Measurements from ENCODE around the gene HOGA1.

Gene HOGA1

DNA sequence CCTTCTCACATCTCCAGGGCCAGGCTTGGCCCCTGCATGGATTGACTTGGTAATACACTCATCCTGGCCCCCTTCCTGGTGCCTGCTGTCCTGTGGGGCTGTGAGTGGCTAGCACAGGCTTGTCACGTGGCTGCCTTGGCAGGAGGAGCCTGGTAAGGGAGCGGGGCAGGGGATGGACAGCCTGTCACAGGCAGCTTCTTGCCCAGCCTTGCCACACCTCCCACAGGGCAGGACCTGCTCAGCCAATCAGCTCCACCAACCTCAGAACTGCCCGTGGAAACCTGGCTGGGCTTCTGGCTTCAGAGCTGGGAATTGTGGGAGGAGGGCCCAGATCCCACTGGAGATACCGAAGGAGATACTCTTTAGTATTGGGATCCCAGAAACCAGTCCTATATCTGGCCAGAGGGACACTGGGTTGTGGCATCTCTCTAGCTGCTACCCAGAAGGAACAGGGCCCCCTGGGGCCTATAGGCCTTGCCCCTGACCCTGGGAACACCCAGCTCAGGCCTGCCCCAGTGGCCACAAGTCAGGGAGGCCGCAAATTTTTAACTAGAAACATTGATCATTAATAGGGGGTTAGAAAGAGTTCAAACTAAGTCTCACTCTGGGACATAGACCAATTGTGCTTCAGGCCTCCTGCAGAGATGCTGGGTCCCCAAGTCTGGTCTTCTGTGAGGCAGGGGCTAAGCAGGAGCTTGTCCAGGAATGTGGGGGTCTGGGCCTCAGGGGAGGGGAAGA lies at the start of gene HOGA1:
Gene HOGA1, plus strand, starts transcription at position 330 of the 738 bp plus-strand sequence. Its CDS starts 315 bp downstream, at position 645.
- Histone ChIP-seq H3K9ac (ENCODE audit: low read depth in 1 of 2, low read length in 2 of 2) (no peak within 1 kb of the TSS), H3K4me3 (ENCODE audit: low read length in 2 of 2) (no peak within 1 kb of the TSS), H3K27ac (ENCODE audit: low read depth in 2 of 2, low read length in 2 of 2) (no peak within 1 kb of the TSS), H3K4me1 (ENCODE audit: control insufficient read depth in 2 of 2, insufficient read depth in 2 of 2, low read length in 2 of 2) (no peaks in the 10 kb centered on the region), H3K36me3 (ENCODE audit: control insufficient read depth in 2 of 2, insufficient read depth in 2 of 2, low read length in 2 of 2) (no peaks in the 10 kb centered on the region), H3K9me3 (ENCODE audit: control insufficient read depth in 2 of 2, low read length in 2 of 2) (no peaks in the 10 kb centered on the region), H3K27me3 (ENCODE audit: control insufficient read depth in 2 of 2, insufficient read depth in 2 of 2, low read length in 2 of 2) (no peaks in the 10 kb centered on the region)

DNA sequence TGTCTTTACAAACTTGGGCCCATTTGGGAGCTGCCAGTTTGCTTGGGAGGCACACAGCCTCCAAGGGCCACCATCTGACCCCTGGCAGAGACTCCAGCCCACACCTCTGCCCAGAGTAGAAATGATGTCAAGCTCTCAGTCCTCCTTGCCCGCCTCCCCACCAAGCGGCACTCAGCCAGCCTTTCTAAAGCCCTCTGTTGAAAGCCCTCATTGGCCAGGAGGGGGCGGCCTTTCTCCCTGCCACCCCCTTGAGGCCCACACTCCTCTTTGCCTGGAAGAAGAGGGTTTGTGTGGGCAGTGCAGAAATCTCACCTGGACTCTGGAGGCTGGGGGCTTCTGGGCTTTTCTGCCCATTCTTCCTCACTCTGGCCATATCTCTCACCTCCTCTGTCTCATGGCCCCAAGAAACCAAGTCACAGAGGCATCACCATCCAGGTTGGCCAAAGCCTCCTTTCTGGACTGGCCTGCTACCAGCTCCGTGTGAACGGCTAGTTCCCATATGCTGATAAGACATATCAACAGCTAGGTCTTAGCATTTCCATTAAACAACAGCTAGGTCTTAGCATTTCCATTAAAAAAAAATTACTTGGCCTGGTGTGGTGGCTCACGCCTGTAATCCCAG lies 49.3 kb upstream of the HOGA1 start:
- Histone ChIP-seq H3K36me3 (ENCODE audit: control insufficient read depth in 2 of 2, insufficient read depth in 2 of 2, low read length in 2 of 2) (no peaks in the 10 kb centered on the region), H3K4me1 (ENCODE audit: control insufficient read depth in 2 of 2, insufficient read depth in 2 of 2, low read length in 2 of 2) (no peaks in the 10 kb centered on the region), H3K4me3 (ENCODE audit: low read length in 2 of 2) (no peak overlapping the region), H3K9me3 (ENCODE audit: control insufficient read depth in 2 of 2, low read length in 2 of 2) (no peaks in the 10 kb centered on the region), H3K27ac (ENCODE audit: low read depth in 2 of 2, low read length in 2 of 2) (no peak overlapping the region), H3K27me3 (ENCODE audit: control insufficient read depth in 2 of 2, insufficient read depth in 2 of 2, low read length in 2 of 2) (no peaks in the 10 kb centered on the region), H3K9ac (ENCODE audit: low read depth in 1 of 2, low read length in 2 of 2) (no peak overlapping the region)

GRCh38 chr10:97537186-97537869 lies 46.9 kb upstream of the HOGA1 start:
- no peak overlapping the region for H3K27ac ChIP-seq (ENCODE audit: low read depth in 2 of 2, low read length in 2 of 2)
- H3K9me3 ChIP-seq (ENCODE audit: control insufficient read depth in 2 of 2, low read length in 2 of 2) = no peaks in the 10 kb centered on the region
- H3K27me3 ChIP-seq (ENCODE audit: control insufficient read depth in 2 of 2, insufficient read depth in 2 of 2, low read length in 2 of 2) = no peaks in the 10 kb centered on the region
- no peaks in the 10 kb centered on the region for H3K36me3 ChIP-seq (ENCODE audit: control insufficient read depth in 2 of 2, insufficient read depth in 2 of 2, low read length in 2 of 2)
- no peak overlapping the region for H3K4me3 ChIP-seq (ENCODE audit: low read length in 2 of 2)
- no peak overlapping the region for H3K9ac ChIP-seq (ENCODE audit: low read depth in 1 of 2, low read length in 2 of 2)
- no peaks in the 10 kb centered on the region for H3K4me1 ChIP-seq (ENCODE audit: control insufficient read depth in 2 of 2, insufficient read depth in 2 of 2, low read length in 2 of 2)

DNA sequence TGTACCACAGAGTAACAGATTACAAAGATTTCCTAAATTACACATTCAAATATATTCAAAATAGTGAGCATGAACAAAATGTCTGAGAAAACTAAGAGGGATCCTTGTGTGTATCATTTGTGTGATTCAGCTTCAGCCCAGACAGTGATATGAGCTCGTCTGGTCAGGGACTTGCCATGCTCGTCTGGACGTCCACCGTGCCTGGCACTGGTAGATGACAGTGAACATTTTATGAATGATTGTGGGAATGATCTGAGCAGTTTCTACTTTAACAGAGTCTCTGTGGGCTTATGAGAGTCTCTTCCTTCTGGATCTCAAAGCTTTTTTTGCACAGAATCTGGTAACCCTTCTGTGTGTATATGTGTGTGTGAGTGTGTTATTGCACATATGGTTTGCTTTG lies 45.8 kb upstream of the HOGA1 start:
- H3K36me3 ChIP-seq (ENCODE audit: control insufficient read depth in 2 of 2, insufficient read depth in 2 of 2, low read length in 2 of 2) = no peaks in the 10 kb centered on the region
- H3K4me3 ChIP-seq (ENCODE audit: low read length in 2 of 2) = no peak overlapping the region
- H3K27me3 ChIP-seq (ENCODE audit: control insufficient read depth in 2 of 2, insufficient read depth in 2 of 2, low read length in 2 of 2) = no peaks in the 10 kb centered on the region
- H3K4me1 ChIP-seq (ENCODE audit: control insufficient read depth in 2 of 2, insufficient read depth in 2 of 2, low read length in 2 of 2) = peaks cover 5 to 6% of the 10 kb centered on the region in 2 donors
- no peak overlapping the region for H3K9ac ChIP-seq (ENCODE audit: low read depth in 1 of 2, low read length in 2 of 2)
- no peaks in the 10 kb centered on the region for H3K9me3 ChIP-seq (ENCODE audit: control insufficient read depth in 2 of 2, low read length in 2 of 2)
- no peak overlapping the region for H3K27ac ChIP-seq (ENCODE audit: low read depth in 2 of 2, low read length in 2 of 2)

DNA sequence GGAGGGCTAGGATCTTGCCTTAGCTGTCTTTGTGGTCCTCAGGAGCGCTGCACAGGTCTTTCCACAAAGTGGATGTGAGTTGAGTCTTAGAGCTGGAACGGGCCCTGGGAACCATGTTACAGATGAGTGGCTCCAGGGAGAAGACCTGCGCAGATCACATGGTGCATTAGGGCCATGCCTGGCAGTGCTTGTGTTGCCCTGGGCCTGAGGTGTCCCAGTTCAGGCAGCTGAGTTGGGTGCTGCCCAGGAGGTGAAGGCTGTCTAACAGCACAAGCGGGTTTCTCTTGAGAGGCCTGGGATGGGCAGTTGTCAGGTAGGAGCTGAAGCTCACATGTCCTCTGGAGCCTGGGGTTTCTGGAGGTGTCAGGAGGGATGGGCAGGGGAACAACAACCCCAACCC lies 45.4 kb upstream of the HOGA1 start:
- Histone ChIP-seq H3K36me3 (ENCODE audit: control insufficient read depth in 2 of 2, insufficient read depth in 2 of 2, low read length in 2 of 2) (no peaks in the 10 kb centered on the region), H3K27me3 (ENCODE audit: control insufficient read depth in 2 of 2, insufficient read depth in 2 of 2, low read length in 2 of 2) (no peaks in the 10 kb centered on the region), H3K9ac (ENCODE audit: low read depth in 1 of 2, low read length in 2 of 2) (no peak overlapping the region), H3K9me3 (ENCODE audit: control insufficient read depth in 2 of 2, low read length in 2 of 2) (no peaks in the 10 kb centered on the region), H3K4me1 (ENCODE audit: control insufficient read depth in 2 of 2, insufficient read depth in 2 of 2, low read length in 2 of 2) (peaks cover 5 to 6% of the 10 kb centered on the region in 2 donors), H3K4me3 (ENCODE audit: low read length in 2 of 2) (no peak overlapping the region), H3K27ac (ENCODE audit: low read depth in 2 of 2, low read length in 2 of 2) (no peak overlapping the region)

- H3K9ac ChIP-seq (ENCODE audit: low read depth in 1 of 2, low read length in 2 of 2) = no peak overlapping the region
- H3K36me3 ChIP-seq (ENCODE audit: control insufficient read depth in 2 of 2, insufficient read depth in 2 of 2, low read length in 2 of 2) = no peaks in the 10 kb centered on the region
- no peaks in the 10 kb centered on the region for H3K9me3 ChIP-seq (ENCODE audit: control insufficient read depth in 2 of 2, low read length in 2 of 2)
- no peak overlapping the region for H3K27ac ChIP-seq (ENCODE audit: low read depth in 2 of 2, low read length in 2 of 2)
- H3K4me1 ChIP-seq (ENCODE audit: control insufficient read depth in 2 of 2, insufficient read depth in 2 of 2, low read length in 2 of 2) = peaks cover 5 to 6% of the 10 kb centered on the region in 2 donors
- H3K27me3 ChIP-seq (ENCODE audit: control insufficient read depth in 2 of 2, insufficient read depth in 2 of 2, low read length in 2 of 2) = no peaks in the 10 kb centered on the region
- no peak overlapping the region for H3K4me3 ChIP-seq (ENCODE audit: low read length in 2 of 2)
These were observed 44.5 kb upstream of the HOGA1 start for GRCh38 chr10:97539523-97540200.

DNA sequence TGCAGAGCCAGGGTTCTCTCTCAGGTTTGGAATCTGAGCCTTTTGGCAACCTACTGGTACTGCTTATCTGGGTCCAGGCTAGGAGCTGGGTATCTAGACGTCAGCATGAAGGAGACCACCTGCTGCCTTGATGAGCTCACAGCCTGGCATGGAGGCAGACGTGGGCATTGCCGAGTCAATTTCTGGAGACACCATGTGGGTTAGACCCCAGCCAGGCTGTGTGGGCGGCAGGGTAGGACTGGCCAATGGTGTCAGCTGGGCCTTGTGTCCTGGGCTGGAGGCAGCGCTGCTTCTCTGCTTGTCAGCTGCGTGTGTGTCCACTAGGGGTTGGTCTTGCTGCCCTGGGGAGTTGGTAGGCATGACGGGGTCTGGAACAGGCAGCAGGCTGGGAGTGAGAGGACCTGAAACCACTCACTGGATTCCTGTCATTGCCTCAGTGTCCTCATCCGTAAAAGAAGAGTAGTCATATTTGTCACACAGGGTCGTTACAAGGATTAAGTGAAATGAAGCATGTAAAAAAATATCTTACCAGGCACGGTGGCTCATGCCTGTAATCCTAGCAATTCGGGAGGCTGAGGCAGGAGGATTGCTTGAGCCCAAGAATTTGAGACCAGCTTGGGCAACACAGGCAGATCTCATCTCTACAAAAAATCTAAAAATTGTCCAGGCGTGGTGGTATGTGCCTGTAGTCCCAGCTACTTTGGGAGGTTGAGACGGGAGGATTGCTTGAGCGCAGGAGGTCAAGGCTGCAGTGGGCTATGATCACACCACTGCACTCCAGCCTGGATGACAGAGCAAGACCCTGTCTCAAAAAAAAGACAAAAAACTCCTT lies 43.3 kb upstream of the HOGA1 start:
- H3K9ac ChIP-seq (ENCODE audit: low read depth in 1 of 2, low read length in 2 of 2) = no peak overlapping the region
- no peak overlapping the region for H3K4me3 ChIP-seq (ENCODE audit: low read length in 2 of 2)
- H3K27me3 ChIP-seq (ENCODE audit: control insufficient read depth in 2 of 2, insufficient read depth in 2 of 2, low read length in 2 of 2) = no peaks in the 10 kb centered on the region
- no peaks in the 10 kb centered on the region for H3K36me3 ChIP-seq (ENCODE audit: control insufficient read depth in 2 of 2, insufficient read depth in 2 of 2, low read length in 2 of 2)
- peaks cover 5 to 6% of the 10 kb centered on the region in 2 donors for H3K4me1 ChIP-seq (ENCODE audit: control insufficient read depth in 2 of 2, insufficient read depth in 2 of 2, low read length in 2 of 2)
- no peak overlapping the region for H3K27ac ChIP-seq (ENCODE audit: low read depth in 2 of 2, low read length in 2 of 2)
- no peaks in the 10 kb centered on the region for H3K9me3 ChIP-seq (ENCODE audit: control insufficient read depth in 2 of 2, low read length in 2 of 2)

DNA sequence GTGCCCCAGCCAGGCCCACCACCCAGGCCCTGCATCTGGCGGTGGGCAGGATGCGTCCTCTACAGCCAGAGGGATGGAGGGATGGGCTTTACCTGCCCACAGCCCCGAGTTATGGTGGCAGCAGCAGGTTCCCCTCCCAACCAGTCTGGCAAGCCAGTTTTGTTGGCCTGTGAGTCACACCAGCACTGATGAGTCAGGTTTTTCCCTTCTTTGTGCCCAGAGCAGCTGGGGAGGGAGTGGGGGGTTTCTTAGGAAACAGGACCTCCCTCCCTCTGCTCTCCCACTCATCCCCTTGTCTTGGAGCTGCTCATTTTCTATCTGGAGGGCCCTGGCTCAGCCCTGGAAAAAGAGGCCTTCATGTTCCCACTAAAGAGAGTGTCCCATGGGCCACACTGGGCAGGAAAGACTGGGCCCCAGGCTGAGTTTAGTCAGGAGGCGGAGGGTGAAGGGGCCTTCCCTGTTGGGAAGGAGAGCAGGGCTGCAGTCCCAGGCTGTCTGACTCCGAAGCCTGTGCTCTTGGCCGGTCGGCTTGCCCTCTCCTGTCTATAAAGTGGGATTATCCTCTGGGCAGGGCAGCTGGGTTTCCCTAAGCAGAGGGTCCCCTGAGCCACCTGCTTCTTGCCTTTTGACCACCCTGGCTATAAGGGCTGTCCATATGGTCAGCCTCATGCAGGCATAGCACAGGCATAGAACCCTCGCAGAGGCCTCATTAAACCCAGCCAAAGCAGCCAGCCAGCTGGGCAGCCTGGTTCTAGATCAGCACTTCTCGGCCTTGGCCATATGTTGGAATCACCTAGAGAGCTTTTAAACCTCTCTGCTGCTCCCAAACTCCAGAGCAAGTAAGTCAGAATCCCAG lies 41.8 kb upstream of the HOGA1 start:
- peaks cover 5 to 6% of the 10 kb centered on the region in 2 donors for H3K4me1 ChIP-seq (ENCODE audit: control insufficient read depth in 2 of 2, insufficient read depth in 2 of 2, low read length in 2 of 2)
- no peak overlapping the region for H3K4me3 ChIP-seq (ENCODE audit: low read length in 2 of 2)
- no peak overlapping the region for H3K9ac ChIP-seq (ENCODE audit: low read depth in 1 of 2, low read length in 2 of 2)

DNA sequence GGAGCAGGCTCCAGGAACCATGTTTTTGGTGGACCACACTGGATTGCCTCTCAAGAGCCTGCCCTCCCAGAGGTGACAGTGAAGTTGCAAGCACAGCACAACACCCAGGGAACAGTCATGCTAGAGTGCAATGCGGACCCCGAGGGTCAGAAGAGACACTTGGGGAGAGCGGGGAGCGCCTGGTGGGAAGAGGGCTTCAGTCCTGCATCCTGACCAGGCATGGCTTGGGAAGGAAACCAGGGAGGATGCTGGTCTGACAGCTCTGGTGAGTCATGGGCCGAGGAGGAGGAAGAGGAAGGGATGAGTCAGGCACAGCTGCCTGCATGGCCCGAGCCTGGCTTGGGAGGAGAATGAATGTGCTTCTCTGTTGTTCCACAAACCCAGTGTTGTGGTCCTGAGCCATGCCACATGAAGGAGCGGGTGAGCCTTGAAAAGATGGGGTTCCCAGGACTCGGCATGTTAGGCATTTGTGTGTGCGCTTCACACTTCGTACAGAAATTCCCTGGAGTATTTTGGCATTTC lies 41.1 kb upstream of the HOGA1 start:
- Histone ChIP-seq H3K9me3 (ENCODE audit: control insufficient read depth in 2 of 2, low read length in 2 of 2) (no peaks in the 10 kb centered on the region), H3K4me1 (ENCODE audit: control insufficient read depth in 2 of 2, insufficient read depth in 2 of 2, low read length in 2 of 2) (peaks cover 5 to 6% of the 10 kb centered on the region in 2 donors)

More for the DNA sequence above, 41.8 kb upstream of the HOGA1 start:
- Histone ChIP-seq H3K36me3 (ENCODE audit: control insufficient read depth in 2 of 2, insufficient read depth in 2 of 2, low read length in 2 of 2) (no peaks in the 10 kb centered on the region), H3K27ac (ENCODE audit: low read depth in 2 of 2, low read length in 2 of 2) (peak overlapping the region; percentile 56 to 67), H3K9me3 (ENCODE audit: control insufficient read depth in 2 of 2, low read length in 2 of 2) (no peaks in the 10 kb centered on the region), H3K27me3 (ENCODE audit: control insufficient read depth in 2 of 2, insufficient read depth in 2 of 2, low read length in 2 of 2) (no peaks in the 10 kb centered on the region)

More for the DNA sequence above, 41.1 kb upstream of the HOGA1 start:
- Histone ChIP-seq H3K4me3 (ENCODE audit: low read length in 2 of 2) (no peak overlapping the region), H3K36me3 (ENCODE audit: control insufficient read depth in 2 of 2, insufficient read depth in 2 of 2, low read length in 2 of 2) (no peaks in the 10 kb centered on the region), H3K9ac (ENCODE audit: low read depth in 1 of 2, low read length in 2 of 2) (no peak overlapping the region), H3K27ac (ENCODE audit: low read depth in 2 of 2, low read length in 2 of 2) (peak overlapping the region; percentile 56 to 67), H3K27me3 (ENCODE audit: control insufficient read depth in 2 of 2, insufficient read depth in 2 of 2, low read length in 2 of 2) (no peaks in the 10 kb centered on the region)

Data from mucosa of rectum (tissue), 2 donors.